SU-DHL-6 (cell line): Measurements from ENCODE around the gene RPS6KL1.

Source experiments
- CTCF ChIP-seq: fragments of 200-600 bp; sonication (generic); IDR thresholded peaks from one replicate; pipeline ENCODE4 v1.5.1; 2017; ENCODE audit warnings: antibody characterized with exemption, mild to moderate bottlenecking, low read length, moderate library complexity; ENCODE audit not compliant: insufficient read depth, poor library complexity, severe bottlenecking
- EZH2phosphoT487 ChIP-seq: fragments of 200-600 bp; sonication (generic), shearing (Covaris generic); conservative IDR thresholded peaks from 2 replicates; pipeline ENCODE4 v1.6.1; 2018; ENCODE audit warnings: mild to moderate bottlenecking, antibody characterized with exemption, low read length, moderate library complexity, mixed read lengths

DNA sequence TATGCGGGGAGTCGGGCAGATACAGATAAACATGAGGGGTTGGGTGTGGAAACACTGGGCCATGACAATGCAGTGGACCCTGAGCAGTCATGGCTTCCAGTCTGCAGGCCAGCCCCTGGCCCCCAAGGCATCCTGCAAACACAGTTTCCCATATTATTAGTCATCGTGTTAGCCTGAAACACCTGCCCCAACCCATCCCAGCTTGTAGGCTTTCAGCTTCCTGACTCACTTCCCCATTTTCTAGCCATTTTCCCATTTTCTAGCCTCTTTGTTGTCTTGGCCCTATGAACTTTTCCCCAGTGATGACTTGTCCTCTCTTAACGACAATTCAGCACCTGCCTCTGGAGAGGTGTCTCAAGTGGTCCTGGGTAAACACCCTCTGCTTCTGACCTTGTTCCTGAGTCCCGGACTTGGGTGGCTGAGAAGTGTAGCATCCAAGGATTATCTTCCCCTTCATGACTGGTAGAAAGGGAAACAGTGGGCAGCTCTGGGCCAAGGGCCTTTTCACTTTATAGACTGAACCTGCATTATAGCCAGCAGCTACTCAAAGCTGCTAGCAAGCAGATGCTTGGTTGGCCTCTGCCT lies 36.6 kb upstream of the RPS6KL1 start:
- no peak for TF ChIP-seq EZH2phosphoT487
- TF ChIP-seq CTCF: no peak
